Body of pancreas (tissue), 4 donors: ENCODE data around the gene ZFPL1.

Experiments used
- CTCF ChIP-seq, 7 experiments: fragments of 450-650 bp in 4 of 7; fragments of 200-600 bp in 3 of 7; sonication (generic) in 3 of 7; IDR thresholded peaks; one replicate each; pipeline ENCODE4 v1.5.1; 2016 to 2019; ENCODE audit warnings: antibody characterized with exemption in 7 of 7
- POLR2A ChIP-seq, 3 donors: fragments of 450-650 bp; IDR thresholded peaks; one replicate each; pipeline ENCODE4 v1.6.1; 2016; ENCODE audit warnings: antibody characterized with exemption in 3 of 3, mild to moderate bottlenecking in 2 of 3

DNA sequence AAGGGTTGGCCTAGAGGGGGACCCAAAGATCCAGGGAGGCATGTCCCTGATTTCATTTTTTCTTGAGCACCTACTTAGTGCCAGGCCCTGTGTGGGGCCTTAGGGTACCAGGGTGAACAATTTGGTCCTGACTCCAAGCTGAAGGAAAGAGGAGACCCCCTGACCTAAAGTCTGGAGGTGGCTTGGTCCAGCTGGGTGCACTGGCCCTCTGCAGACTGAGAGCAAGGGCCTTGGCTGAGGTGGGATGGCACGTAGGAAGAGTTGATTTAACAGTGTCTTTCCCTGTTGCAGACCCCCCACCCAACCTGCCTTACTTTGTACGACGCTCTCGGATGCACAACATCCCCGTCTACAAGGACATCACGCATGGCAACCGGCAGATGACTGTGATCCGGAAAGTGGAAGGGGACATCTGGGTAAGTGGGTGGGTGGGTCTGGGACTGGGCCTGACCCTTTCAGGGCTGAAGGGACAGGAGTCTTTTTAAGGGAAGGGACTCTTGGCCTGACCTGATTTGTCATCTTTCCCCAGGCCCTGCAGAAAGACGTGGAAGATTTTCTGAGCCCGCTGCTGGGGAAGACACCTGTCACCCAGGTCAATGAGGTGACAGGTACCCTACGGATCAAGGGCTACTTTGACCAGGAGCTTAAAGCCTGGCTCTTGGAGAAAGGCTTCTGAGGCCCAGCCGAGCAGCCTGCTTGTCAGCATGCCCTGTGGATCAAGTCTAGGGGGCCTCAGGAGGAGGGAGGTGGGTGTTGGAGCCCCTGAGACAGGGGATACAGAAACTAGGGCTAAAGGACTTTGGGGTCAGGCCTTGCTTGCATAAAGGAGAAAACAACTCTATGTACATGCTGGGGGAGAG lies 41.4 kb downstream of the ZFPL1 start:
- TF ChIP-seq POLR2A (IDR thresholded peaks at IDR 0.05), result no peak
- TF ChIP-seq CTCF (IDR thresholded peaks at IDR 0.05), result no peak
